Fibroblast of villous mesenchyme (primary cell): ENCODE data around the gene NDUFV3. TPM values are rescaled to one million over a fixed set of nuclear protein-coding genes. Genes with fewer than 3 reads are reported as not detected.
"Not testable (repeated sequence)": the region's sequence is repeated elsewhere in the genome, so short reads cannot be mapped to it uniquely, and the experiment has no call there.

Source experiments
- DNase-seq: peaks from one replicate; pipeline ENCODE4 v3.0.0-alpha.2; 2010; ENCODE audit warnings: low read depth
- H3K4me3 ChIP-seq: 2 replicates; pipeline ENCODE4 v1.5.1; 2011; ENCODE audit warnings: low read depth, mild to moderate bottlenecking, low read length
- CTCF ChIP-seq: IDR thresholded peaks from 2 replicates; pipeline ENCODE4 v1.5.1; 2012; ENCODE audit warnings: low read depth, mild to moderate bottlenecking, low read length; ENCODE audit not compliant: insufficient read depth
- total RNA-seq: library from RNA; depleted of rRNA; stranded (reverse); fragments of >200 nt; gene quantifications from 2 replicates; pipeline ENCODE4 v1.2.3, GENCODE V29; 2012

NDUFV3 gene
- total RNA-seq, 1 donor = 44.0 TPM

- TF ChIP-seq CTCF = no peak
- DNase-seq = no peak
- peak overlapping the region; percentile 49 for H3K4me3 ChIP-seq
These were observed 29.8 kb downstream of the NDUFV3 start for GRCh38 chr21:42922918-42923317.

DNA sequence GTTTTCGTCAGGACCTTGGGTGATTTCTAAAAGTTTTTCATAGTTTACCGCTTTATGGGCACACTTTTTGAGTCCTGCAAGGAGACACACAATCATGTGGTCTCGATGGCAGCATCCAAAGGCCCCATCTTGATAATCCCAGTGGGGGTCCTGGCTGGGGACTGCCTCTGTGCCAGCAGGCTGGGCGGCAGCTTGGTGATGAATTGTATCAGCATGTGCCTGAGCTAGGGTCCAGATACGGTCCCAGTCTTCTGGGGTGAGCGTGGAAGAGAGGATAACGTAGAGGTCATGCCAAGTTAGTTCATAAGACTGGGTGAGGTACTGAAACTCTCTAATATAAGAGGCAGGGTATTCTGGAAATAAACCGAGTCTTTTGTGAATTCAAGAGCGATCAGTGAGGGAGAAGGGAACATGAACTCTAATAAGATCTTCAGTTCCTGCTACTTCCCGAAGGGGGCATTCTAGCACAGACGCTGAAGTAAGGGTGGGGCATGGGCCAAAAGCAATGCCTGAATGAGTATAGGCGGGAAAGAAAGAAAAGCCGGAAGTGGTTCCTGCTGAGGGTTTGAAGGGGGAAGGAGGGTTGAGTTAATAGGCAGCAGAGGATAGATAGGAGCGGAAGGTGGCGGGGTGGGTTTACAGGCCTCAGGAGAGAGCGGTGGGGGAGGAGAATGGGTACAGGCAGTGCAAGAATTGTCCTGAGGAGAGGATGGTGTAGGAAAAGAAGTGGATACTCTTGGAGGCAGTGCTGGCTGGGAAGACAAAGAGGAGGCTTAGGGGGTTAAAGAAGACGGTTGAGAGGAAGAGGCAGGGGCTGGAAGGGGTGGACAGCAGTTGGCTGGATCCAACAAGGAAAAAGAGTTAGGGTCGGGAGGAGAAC is 30.7 kb downstream of the NDUFV3 start:
- TF ChIP-seq CTCF = peak; percentile 95
- DNase-seq = peak; percentile 95
- peak overlapping the region; percentile 49 for H3K4me3 ChIP-seq

- no peak for TF ChIP-seq CTCF
- H3K4me3 ChIP-seq = peak overlapping the region; percentile 49
- DNase-seq = no peak
These were observed 31.3 kb downstream of the NDUFV3 start for GRCh38 chr21:42924433-42924751.

- peak; percentile 85 for DNase-seq
- no peak for TF ChIP-seq CTCF
- peak within 1 kb of the TSS; percentile 49 for H3K4me3 ChIP-seq
These were observed 32.2 kb downstream of the NDUFV3 start, which contains the start of gene ERVH48-1 for GRCh38 chr21:42925114-42925926. Gene ERVH48-1, minus strand, starts transcription at chr21:42925630. Its CDS starts 6,624 bp downstream, at chr21:42919006.

- not testable (repeated sequence) for H3K4me3 ChIP-seq, DNase-seq
These were observed 34.5 kb downstream of the NDUFV3 start for GRCh38 chr21:42927474-42928200.

- no peak overlapping the region for H3K4me3 ChIP-seq
- TF ChIP-seq CTCF = no peak
- no peak for DNase-seq
These were observed 36.9 kb downstream of the NDUFV3 start for GRCh38 chr21:42929969-42930368.
